ENCODE data around the gene ZNF732. TPM values are rescaled to one million over a fixed set of nuclear protein-coding genes. Genes with fewer than 3 reads are reported as not detected.
"Not testable (repeated sequence)": the region's sequence is repeated elsewhere in the genome, so short reads cannot be mapped to it uniquely, and the experiment has no call there.

Gene ZNF732
- total RNA-seq, 2 donors from 2014 or later: 1.4 TPM; not detected in 1

- H3K4me3 ChIP-seq: no peak overlapping the region
- intact Hi-C loops (cut with DNase I): no loop called here
- H3K27ac ChIP-seq: no peak overlapping the region
- H3K27me3 ChIP-seq: no peaks in the 10 kb centered on the region
- H3K4me1 ChIP-seq: no peaks in the 10 kb centered on the region
- H3K9ac ChIP-seq (ENCODE audit: low read depth in 2 of 2, low read length in 2 of 2): no peak overlapping the region
- no peaks in the 10 kb centered on the region for H3K36me3 ChIP-seq
- no peak for DNase-seq
- H3K9me3 ChIP-seq: peaks cover 10% of the 10 kb centered on the region
- TF ChIP-seq, protein P1, sequence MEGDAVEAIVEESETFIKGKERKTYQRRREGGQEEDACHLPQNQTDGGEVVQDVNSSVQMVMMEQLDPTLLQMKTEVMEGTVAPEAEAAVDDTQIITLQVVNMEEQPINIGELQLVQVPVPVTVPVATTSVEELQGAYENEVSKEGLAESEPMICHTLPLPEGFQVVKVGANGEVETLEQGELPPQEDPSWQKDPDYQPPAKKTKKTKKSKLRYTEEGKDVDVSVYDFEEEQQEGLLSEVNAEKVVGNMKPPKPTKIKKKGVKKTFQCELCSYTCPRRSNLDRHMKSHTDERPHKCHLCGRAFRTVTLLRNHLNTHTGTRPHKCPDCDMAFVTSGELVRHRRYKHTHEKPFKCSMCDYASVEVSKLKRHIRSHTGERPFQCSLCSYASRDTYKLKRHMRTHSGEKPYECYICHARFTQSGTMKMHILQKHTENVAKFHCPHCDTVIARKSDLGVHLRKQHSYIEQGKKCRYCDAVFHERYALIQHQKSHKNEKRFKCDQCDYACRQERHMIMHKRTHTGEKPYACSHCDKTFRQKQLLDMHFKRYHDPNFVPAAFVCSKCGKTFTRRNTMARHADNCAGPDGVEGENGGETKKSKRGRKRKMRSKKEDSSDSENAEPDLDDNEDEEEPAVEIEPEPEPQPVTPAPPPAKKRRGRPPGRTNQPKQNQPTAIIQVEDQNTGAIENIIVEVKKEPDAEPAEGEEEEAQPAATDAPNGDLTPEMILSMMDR (IDR thresholded peaks at IDR 0.05): no peak
Measured at GRCh38 chr4:253936-254756, 51.1 kb downstream of the ZNF732 start.

- TF ChIP-seq, protein P1 (IDR thresholded peaks at IDR 0.05): no peak
- no peak overlapping the region for H3K27ac ChIP-seq
- H3K4me3 ChIP-seq: no peak overlapping the region
- H3K27me3 ChIP-seq: no peaks in the 10 kb centered on the region
- H3K9me3 ChIP-seq: peaks cover 5% of the 10 kb centered on the region
- intact Hi-C loops (cut with DNase I): no loop called here
- H3K4me1 ChIP-seq: no peaks in the 10 kb centered on the region
- no peak for DNase-seq
- H3K36me3 ChIP-seq: no peaks in the 10 kb centered on the region
- no peak overlapping the region for H3K9ac ChIP-seq (ENCODE audit: low read depth in 2 of 2, low read length in 2 of 2)
Measured at GRCh38 chr4:252065-252601, 53.1 kb downstream of the ZNF732 start.

DNA sequence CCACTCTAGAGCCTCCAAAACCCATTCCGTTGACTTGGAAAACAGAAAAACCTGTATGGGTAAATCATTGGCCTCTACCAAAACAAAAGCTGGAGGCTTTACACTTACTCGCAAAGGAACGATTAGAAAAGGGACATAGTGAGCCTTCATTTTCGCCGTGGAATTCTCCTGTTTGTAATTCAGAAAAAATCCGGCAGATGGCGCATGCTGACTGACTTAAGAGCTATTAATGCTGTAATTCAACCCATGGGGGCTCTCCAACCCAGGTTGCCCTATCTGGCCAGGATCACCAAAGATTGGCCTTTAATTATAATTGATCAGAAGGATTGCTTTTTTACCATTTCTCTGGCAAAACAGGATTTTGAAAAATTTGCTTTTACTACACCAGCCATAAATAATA lies 60.8 kb downstream of the ZNF732 start:
- no peaks in the 10 kb centered on the region for H3K4me1 ChIP-seq
- DNase-seq: peak; percentile 57
- TF ChIP-seq, protein P1 (IDR thresholded peaks at IDR 0.05): peak; percentile 58

DNA sequence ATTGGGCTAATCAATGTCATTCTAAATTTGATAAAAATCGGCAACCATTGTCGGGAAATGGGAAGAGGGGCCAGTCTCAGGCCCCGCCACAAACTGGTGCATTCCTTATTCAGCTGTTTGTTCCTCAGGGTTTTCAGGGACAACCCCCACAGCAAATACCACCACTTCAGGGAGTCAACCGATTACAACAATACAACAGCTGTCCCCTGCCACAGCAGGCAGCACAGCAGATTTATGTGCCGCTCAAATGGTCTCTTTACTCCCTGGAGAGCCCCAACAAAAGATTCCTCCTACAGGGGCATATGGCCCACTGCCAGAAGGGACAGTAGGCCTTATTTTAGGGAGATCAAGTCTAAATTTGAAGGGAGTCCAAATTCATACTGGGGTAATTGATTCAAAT lies 61.8 kb downstream of the ZNF732 start:
- Histone ChIP-seq H3K36me3 (no peaks in the 10 kb centered on the region), H3K9ac (ENCODE audit: low read depth in 2 of 2, low read length in 2 of 2) (no peak overlapping the region), H3K4me1 (no peaks in the 10 kb centered on the region), H3K9me3 (no peaks in the 10 kb centered on the region), H3K4me3 (no peak overlapping the region), H3K27ac (no peak overlapping the region), H3K27me3 (no peaks in the 10 kb centered on the region)
- TF ChIP-seq, protein P1 (IDR thresholded peaks at IDR 0.05): no peak
- intact Hi-C loops (cut with DNase I): no loop called here
- no peak for DNase-seq

More for the DNA sequence above, 60.8 kb downstream of the ZNF732 start:
- intact Hi-C loops (cut with DNase I): no loop called here
- Histone ChIP-seq H3K36me3 (no peaks in the 10 kb centered on the region), H3K27ac (no peak overlapping the region), H3K4me3 (no peak overlapping the region), H3K9me3 (no peaks in the 10 kb centered on the region), H3K27me3 (no peaks in the 10 kb centered on the region), H3K9ac (ENCODE audit: low read depth in 2 of 2, low read length in 2 of 2) (no peak overlapping the region)

DNA sequence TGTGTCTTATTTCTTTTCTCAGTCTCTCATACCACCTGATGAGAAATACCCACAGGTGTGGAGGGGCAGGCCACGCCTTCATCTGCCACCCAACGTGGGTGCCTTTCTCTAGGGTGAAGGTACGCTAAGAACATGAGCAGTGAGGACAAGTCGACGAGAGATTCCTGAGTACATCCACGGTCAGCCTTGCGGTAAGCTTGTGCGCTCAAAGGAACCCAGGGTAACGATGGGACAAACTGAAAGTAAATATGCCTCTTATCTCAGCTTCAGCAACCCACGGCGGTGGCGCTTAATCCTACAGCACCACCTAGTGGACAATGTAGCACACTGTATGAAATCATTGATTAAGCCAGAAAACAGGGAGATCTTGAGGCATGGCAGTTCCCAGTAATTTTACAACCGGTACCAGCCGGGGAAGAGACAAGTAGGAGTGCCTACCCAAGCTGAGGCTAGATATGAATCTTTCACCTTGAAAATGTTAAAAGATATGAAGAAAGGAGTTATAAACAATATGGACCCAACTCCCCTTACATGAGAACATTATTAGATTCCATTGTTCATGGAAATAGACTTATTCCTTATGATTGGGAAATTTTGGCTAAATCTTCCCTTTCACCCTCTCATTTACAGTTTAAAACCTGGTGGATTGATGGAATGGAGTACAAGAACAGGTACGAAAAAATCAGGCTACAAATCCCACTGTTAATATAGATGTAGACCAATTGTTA lies 63.0 kb downstream of the ZNF732 start:
- Histone ChIP-seq H3K4me1 (no peaks in the 10 kb centered on the region), H3K36me3 (no peaks in the 10 kb centered on the region), H3K4me3 (peak overlapping the region; percentile 31), H3K27ac (no peak overlapping the region), H3K27me3 (no peaks in the 10 kb centered on the region), H3K9ac (ENCODE audit: low read depth in 2 of 2, low read length in 2 of 2) (peak overlapping the region in 1 of 2 donors; percentile 51), H3K9me3 (no peaks in the 10 kb centered on the region)
- intact Hi-C loops (cut with DNase I): no loop called here
- peak; percentile 66 for DNase-seq
- TF ChIP-seq, protein P1 (IDR thresholded peaks at IDR 0.05): peak; percentile 78

DNA sequence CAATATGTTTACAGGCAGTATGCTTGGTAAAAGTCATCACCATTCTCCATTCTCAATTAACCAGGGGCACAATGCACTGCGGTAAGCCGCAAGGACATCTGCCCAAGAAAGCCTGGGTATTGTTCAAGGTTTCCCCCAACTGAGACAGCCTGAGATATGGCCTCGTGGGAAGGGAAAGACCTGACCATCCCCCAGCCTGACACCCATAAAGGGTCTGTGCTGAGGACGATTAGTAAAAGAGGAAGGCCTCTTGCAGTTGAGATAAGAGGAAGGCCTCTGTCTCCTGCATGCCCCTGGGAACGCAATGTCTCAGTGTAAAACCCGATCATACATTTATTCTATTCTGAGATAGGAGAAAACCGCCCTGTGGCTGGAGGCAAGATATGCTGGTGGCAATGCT lies 63.9 kb downstream of the ZNF732 start:
- H3K27me3 ChIP-seq; H3K9ac ChIP-seq (ENCODE audit: low read depth in 2 of 2, low read length in 2 of 2); DNase-seq; H3K36me3 ChIP-seq; intact Hi-C loops (cut with DNase I); H3K4me1 ChIP-seq; H3K9me3 ChIP-seq; H3K27ac ChIP-seq; H3K4me3 ChIP-seq: not testable (repeated sequence)
